Measurements from ENCODE around the gene MOV10L1.

Gene MOV10L1

DNA sequence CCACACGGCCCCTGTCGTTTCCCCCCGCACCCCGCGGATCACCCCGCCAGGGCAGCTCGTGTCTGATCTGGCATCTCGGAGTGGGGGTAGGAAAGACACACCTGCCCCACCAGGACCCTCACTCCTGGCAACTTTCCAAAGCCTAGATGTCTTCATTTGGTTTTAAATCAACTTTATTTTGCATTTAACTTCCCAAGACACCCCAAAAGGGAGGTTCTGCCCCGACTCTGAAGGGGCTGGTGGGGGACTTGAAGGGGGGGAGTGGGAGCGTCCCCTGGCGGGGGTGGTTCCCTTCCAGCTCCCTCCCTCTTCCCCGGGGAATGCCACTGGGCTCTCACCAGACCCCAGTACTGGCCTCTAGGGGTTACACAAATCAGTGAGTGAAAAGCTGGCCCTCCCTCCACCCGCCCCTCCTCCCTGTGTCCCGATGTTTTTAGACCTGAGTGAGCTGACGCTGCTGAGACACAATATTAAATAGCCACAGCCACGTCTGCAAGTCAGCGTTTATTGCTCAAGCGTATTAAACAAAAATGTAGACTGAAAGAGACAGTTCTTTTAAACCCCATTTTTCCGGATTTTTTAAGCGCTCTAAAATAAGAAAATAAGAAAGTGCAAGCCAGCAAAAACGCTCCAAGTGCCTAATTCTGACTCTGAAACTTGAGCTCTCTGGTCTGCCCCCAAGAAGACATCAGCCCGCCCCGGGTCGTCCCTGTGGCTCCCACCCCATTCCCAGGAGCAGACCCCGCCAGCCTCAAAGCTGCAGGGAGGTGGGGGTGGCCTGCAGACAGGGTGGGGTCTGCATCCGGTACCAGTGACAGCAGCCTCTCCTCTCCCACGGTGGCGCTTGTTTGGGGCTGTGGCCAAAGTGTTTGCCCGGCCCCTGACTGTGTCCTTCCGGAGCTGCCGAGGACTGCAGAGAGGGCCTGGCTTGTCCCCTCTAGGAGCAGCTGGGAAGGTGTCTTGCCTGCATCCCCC lies 30.6 kb upstream of the MOV10L1 start:
- DNase-seq (ENCODE audit: low read depth in 2 of 2): no peak

DNA sequence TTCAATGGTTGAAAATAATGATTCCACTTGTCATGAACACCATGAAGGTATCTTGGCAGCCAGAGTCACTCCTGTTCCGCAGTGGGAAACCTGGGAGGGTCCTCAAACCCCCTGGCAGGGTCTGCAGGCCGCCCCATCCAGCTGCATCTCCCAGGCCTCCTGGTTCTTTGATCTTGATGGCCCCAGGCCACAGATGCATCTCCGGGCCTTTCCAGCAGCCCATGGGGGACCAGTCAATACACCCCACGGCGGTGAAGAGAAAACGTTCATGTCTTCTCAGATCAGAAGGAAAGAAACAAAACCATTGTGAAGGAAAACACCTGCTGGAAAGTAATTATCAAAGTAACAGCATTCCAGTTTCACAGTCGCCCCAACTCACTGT lies 29.9 kb upstream of the MOV10L1 start:
- DNase-seq (ENCODE audit: low read depth in 2 of 2): no peak

DNA sequence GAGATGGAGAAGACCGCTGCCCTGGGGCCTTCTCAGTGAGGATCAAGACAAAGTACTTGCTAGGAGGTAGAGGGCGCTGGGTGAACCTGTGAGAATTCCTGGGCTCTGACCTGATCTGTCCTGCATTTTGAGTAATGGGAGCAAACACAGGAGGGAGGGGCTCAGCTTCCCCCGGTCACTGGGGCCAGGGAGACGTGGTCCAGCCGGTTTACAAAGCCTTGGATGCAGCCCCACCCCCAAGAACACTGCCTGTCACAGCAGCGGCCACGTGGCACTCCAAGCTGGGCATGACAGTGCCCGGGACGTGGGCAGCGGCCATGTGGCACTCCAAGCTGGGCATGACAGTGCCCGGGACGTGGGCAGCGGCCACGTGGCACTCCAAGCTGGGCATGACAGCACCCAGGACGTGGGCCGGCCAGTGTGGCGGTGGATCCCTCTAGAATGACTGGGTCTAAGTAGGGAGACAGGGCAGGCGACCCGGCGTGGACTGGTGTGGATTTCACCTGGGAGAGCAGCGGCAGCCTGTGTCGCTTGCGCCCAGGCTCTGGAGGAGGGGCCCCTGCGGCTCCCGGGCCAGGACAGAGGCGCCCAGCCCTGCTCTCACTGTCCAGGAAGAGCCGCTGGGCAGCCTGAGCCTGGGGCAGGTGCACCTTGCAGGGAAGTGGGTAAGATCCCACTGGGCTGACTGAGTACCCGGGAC lies 29.2 kb upstream of the MOV10L1 start:
- DNase-seq (ENCODE audit: low read depth in 2 of 2): no peak

DNA sequence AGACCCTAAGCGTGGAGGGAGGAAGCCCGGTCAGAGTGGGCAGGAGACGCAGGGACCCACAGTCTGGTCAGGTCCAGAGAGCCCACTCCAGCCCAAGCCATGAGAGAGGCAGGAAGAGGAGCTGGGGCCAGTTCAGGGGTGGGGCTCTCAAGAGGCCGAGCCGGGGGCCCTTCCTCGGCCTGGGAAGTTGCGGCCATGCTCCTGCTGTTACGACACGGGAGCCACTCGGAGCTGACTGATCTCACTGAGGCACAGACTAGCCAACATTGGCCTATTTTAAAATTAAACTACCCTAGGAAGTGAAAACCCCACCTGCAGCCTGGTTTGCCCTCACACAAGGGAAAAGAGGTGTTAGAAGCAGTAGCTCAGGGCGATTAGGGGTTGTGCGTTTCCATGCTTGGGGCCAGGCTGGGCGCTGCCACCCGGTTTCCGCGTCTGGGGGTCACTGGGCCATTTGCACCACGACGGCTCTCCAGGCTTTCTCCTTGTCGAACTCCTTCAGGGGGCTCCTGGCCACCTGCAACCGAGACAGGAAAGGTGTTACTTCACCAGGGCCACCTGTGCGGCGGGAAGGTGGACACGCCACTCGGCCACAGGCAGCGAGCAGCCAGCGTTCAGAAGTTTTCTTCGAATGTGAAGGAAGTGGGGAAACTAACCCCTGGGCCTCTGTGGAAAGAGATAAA lies 28.5 kb upstream of the MOV10L1 start:
- DNase-seq (ENCODE audit: low read depth in 2 of 2): no peak

DNA sequence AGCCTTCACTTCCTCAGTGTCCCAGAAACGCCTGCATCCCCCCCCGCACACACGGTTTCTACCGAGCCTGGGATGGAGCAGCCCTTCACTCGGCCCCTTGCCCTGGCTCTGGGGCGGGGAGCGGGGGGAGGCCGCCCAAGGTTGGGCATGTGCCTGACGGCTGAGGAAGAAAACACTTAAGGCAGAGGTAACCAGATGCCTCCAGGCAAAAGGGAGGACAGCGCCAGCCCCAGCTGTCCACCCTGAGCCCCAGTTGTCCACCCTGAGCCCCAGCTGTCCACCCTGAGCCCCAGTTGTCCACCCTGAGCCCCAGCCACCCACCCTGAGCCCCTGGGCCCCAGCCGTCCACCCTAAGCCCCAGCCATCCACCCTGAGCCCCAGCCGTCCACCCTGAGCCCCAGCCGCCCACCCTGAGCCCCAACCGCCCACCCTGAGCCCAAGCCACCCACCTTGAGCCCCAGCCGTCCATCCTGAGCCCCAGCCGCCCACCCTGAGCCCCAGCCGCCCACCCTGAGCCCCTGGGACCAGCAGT lies 27.9 kb upstream of the MOV10L1 start:
- DNase-seq (ENCODE audit: low read depth in 2 of 2): no peak

DNA sequence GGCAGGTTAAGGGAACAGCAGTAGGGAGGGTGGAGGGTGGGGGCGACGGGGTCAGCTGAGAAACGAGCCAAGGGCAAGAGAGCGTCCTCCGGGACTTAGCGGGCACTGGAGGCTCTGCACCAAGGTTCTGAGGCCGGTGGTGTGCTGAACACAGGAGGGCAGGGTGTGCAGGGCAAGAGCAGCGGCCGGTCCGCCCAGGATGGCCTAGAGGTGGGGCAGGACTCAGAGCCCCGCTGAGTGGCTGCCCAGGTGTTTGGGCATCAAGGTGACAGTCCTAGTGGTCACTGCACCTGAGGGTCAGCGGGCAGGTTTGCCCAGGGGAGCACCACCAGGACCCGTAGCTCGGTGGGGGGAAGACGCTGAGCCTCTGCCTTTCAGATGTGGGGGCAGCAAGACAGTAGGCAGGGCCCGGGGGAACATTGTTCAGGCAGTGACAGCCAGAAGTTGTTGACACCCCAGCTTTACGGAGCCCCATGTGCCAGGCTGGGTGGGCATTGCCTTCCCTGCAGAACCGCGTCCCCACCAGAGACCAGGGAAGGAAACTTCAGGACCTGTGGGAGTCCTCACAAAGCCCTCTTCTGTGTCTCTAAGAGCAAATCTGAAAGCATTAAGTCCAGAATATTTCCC lies 27.2 kb upstream of the MOV10L1 start:
- no peak for DNase-seq (ENCODE audit: low read depth in 2 of 2)

DNA sequence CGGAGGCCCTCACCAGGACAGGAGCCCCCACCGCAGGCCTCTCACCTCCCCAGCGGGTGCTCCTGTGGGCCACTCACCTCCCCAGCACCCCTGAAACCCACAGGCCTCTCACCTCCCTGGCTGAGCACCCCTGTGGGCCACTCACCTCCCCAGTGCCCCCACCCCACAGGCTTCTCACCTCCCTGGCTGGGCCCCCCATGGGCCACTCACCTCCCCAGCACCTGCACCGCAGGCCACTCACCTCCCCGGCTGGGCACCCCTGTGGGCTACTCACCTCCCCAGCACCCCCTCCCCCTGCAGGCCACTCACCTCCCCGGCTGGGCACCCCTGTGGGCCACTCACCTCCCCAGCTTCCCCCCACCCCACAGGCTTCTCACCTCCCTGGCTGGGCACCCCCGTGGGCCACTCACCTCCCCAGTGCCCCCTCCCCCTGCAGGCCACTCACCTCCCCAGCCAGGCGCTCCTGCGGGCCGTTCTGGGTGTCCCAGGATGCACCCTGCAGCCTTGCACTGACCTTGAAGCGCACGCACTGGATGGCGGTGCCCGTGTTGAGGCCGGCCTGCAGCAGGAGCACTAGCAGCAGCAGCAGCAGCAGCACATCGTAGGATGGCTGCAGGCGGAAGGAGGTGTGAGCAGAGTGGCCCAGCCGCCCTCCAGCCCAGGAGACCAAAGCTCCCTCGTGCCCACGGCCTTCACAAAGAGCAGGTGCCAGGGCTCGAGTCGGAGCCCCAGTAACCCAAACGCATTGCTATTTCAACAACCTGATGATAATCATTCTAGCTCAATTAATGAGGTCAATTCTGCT lies 26.0 kb upstream of the MOV10L1 start:
- DNase-seq (ENCODE audit: low read depth in 2 of 2): no peak

DNA sequence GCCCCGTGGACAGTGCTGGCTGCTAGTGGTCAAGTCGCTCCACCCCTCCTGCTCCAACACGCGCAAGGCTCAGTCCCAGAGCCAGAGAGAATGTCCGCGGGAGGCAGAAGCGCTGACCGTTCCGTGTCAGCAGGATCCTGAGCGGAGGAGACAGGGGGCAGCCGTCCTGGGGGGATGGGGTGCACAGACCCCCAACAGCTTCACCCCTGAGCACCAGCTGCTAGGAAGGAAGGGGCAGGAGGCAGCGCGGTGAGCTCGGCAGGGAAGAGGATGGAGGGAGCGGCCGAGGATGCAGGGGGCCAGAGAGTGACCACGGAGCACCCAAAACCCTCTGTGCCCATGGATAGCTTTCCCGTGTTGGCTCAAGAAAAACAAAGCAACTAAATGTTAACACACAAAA lies 25.4 kb upstream of the MOV10L1 start:
- no peak for DNase-seq (ENCODE audit: low read depth in 2 of 2)

DNA sequence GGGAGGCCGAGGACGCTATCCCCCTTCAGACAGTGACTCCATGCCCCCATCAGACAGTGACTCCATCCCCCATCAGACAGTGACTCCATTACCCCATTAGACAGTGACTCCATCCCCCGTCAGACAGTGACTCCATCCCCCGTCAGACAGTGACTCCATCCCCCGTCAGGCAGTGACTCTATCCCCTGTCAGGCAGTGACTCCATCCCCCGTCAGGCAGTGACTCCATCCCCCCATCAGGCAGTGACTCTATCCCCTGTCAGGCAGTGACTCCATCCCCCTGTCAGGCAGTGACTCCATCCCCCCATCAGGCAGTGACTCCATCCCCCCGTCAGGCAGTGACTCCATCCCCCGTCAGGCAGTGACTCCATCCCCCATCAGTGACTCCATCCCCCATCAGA lies 22.6 kb upstream of the MOV10L1 start:
- DNase-seq (ENCODE audit: low read depth in 2 of 2): no peak

DNA sequence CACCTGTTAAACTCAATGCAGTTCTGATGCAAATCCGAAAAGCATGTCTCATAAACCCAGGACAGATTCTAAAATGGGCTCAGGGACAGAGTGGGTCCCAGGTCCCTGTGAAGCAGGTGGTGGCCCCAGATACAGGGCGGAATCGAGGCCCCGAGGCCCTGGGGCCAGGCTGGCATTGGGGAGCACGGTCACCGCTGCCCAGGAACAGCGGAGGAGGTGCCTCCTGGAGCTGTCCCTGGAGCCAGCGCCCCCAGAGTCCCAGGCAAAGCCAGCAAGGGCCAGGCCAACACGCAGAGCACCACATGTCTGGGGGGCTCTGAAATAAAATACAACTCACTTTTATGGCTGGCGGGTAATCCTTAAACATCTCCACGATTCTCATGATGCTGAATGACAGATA lies 21.7 kb upstream of the MOV10L1 start:
- DNase-seq (ENCODE audit: low read depth in 2 of 2): no peak

DNA sequence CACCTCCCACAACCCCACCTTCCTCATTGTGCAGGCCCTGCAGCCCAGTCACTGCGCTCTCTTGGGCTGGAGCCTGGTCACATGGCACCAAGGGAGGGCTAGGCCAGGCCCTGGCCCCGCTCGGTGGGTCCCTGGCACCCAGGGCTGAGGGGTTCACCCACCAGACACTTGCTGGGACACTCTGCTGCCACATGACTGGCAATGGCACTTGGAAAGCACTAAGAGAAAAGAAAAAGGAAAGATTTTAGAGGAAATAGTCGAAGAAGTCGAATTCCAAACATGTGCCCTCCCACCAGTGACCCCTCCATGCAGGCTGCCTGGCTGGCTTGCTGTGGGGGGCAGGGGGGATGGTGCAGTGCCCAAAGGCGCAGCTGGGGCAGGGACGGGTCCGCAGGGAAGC lies 19.4 kb upstream of the MOV10L1 start:
- no peak for DNase-seq (ENCODE audit: low read depth in 2 of 2)

DNA sequence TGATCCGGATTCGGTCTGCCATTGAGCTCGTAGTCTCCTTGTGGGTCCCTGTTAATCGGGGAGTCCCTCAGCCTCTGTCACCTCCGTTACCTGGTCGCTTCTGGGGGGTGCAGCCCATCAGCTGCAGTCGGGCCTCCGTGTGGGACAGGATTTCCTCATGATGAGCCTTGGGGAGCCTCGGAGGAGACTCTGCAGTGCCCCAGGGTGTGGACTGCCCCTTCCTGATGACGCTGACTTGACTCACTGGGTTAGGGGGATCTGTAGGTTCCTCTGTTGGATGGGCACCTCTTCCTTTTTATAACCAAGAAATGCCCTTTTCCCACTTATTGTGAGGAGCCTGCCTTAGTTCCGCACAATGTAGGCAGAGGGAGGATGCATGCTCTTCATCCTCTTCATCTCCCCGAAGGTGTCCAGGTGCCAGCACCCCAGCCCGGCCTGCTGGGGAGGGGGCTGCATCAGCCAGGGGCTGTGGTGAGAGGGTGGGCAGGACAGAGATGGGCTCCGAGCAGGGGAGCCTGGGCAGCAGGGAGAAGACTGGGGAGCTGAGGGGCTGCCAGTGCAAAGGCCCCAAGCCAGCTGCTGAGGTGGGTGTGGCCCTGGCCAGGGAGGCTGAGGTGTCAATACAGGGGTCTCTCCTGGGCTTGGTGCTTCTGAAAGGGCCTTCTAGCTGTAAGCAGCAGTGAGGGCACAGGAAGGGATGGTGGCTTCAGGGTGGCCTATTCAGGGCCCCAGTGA lies 18.2 kb upstream of the MOV10L1 start:
- DNase-seq (ENCODE audit: low read depth in 2 of 2): no peak

DNA sequence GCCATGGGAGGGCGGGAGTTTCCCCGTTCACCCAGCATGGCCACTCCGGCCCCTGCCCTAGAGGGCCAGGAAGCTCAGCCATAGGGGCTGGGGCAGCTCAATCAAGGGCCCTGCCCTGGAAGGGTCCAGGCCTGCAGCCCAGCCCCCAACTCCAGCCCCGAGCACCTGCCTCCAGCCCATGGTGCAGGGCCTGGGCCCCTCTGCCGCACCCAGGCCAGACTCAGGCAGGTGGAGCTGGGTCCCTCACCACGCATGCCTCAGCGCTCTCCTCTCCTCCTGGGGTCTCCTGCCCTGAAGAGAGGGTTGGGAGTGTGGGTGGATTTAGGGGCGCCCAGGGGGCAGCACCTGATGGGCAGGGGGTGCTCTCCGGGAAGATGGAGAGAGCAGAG lies 17.6 kb upstream of the MOV10L1 start:
- DNase-seq (ENCODE audit: low read depth in 2 of 2): no peak

DNA sequence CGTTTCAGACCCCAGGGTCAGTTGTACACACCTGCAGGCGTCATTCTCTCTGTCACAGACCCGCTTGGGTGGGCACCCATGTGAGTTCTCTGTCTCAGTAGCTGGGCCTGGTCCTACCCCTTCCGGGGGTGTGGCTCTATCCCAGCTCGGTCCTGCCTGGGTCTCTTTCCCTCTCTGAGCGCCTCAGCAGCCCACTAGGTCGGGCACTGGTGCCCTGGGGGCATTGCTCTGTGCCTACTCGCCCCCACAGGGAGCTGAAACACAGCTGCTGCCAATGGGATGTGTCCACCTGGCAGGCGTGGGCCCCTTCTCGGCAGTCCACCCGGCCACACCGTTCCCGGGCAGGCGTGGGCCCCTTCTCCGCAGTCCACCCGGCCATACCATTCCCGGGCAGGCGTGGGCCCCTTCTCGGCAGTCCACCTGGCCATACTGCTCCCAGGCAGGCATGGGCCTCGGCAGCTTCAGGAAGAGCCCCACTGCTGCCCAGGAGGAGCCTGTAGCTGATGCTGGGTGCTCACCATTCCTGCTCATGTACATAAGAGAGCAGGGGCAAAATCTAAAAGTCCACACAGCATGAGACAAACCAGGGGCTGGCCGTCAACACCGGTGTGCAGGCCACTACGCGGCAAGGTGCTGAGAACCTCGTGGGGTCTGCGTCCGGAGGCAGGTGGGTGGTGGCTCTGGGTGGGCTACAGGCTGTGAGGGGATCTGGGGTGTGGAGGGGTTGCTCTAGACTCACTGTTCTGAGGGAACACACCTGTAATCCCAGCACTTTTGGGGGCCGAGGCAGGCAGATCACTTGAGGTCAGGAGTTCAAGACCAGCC lies 16.9 kb upstream of the MOV10L1 start:
- no peak for DNase-seq (ENCODE audit: low read depth in 2 of 2)

DNA sequence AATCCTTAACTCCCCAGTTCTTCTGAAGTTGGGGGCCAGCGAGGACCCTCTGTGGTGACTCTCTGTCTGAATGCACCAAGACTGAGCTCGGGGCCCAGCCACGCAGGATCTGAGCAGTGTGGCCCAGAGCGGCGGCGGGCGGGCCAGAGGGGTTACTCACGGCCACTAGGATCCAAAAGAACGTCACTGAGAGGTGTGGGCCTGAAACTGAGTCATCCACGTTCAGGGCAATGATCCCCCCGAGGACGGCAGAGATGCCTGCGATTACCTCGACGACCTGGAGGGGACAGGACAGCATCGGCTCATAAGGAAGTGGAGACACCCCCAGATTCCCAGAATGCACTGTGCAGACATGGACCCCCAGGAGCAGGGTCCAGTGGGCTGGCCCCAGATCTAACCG lies 15.8 kb upstream of the MOV10L1 start:
- DNase-seq (ENCODE audit: low read depth in 2 of 2): no peak

DNA sequence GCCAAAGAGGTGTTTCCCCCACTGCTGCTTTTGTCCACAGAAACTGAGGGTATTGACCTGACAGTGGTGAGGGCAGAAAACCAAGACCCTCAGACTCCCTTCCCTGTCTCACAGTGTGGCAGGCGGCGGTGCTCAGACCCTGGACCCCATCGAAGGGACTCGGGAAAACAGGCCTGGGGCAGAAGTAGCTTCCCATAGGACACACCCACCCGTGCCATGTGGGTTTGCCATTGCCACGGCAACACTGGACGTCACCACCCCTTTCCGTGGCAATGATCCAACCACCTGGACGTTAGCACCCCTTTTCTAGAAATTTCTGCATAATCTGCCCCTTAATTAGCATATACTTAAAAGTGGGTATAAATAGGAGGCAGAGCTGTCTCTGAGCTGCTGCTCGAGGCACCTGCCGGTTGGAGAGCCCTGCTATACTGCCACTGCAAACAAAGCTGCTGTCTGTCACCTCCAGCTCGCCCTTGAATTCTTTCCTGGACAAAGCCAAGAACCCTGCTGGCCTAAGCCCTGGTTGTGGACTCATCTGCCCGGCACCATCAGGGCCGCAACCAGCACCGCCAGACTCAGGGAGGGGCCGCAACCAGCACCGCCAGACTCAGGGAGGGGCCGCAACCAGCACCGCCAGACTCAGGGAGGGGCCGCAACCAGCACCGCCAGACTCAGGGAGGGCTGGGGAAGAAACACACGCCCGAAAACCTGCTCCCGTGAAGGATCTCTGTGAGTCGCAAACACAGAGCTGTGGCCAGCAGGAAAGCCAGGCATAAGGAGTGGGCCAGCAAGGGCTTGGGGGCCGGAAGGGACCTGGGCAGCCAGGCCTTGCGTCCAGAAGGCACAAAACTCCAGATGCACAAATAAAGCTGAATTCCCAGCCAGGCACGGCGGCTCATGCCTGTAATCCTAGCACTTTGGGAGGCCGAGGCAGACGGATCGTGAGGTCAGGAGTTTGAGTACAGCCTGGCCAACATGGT lies 15.0 kb upstream of the MOV10L1 start:
- DNase-seq (ENCODE audit: low read depth in 2 of 2): no peak

DNA sequence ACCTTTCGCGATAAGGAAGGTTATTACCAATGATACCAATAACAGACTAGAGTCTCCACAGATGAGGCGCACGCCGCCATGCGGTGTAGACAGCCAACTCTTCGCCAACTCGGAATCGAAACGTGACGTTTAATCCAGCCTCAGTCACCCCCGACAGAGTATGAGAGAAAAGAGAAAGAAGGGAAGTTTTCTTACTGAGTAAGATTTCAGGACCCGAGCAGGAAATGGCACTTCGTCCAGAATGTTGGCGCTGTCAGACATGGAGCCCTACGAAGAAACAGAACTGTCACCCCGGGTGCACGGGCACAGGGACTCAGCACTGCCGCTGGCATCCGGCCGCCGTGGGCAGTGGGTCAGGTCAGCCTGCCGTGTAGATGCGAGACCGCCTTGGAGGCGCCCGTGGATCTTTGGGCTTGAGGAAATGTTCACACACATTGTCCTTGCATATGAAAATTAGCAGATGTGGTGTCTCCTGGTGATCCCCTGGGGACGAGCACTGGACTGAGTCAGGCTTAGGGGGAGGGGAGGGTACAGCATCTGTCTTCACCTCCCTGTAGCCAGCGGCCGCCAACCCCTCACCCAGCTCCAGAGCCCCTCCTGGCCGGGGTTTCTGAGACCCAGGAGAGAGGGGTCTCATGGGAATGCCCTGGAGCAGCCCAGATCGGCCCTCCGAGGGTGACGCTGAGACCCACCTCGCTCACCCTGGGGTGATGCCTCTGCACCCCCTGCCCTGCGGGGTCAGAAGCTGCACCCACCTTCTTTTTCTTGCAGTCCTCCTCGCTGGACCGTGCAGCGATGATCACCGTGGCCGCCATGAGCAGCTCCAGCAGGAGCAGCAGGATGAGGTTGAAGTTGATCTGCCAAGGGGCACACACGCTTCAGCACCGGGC lies 12.9 kb upstream of the MOV10L1 start:
- no peak for DNase-seq (ENCODE audit: low read depth in 2 of 2)

All from stimulated activated CD8-positive, alpha-beta memory T cell treated with anti-CD3 and anti-CD28 coated beads, Interleukin-7, amount 100 ng/mL, for 4 hours (primary cell).